Midbrain (tissue), 1 donor: ENCODE measurements around the gene FAM32A.

Experiments
- DNase-seq: peaks from one replicate; lab custom pipeline; 2025; lab: John Stamatoyannopoulos, UW

FAM32A gene

DNA sequence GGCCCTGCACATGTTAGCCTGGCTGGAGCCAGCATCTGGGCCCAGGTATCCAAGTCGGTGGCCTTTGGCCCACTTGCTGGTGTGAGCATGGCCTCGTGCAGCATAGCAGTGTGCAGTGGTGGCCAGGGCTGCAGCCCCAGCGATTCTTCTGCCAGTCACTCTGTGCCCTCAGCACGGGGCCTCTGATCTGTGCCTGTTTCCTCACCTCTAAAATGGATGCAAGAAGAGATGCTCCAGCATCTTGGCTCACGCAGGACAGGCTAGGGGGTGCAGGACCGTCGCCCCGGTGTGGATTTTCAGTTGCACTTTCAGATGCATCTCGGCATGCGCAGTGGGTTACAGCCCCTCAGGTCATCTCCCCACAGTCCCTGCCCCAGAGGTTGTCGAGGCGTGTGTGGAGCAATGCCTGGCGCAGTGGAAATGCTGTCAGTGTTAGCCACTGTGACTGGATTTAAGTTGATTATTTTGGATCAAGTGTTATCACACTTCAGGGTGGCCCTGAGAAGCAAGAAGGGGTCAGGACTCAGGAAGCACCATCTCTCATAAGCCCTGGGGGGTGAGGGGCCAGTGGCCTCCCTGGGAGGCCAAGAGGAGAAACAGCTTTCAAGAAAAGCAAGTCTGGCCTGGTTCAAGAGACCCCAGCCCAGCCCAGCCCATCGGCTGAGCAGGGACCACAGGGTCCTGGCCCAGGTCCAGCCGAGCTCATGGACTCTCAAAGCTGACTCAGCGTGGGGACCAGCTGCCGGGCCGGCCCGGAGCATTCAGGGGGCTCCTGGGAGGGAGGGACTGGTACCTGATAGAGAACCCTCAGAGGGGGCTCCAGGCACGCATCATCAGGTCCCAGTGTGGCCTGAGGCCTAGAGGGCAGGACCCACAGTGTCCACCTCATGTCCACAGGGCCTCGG, 40.3 kb downstream of the FAM32A start:
- no peak for DNase-seq

DNA sequence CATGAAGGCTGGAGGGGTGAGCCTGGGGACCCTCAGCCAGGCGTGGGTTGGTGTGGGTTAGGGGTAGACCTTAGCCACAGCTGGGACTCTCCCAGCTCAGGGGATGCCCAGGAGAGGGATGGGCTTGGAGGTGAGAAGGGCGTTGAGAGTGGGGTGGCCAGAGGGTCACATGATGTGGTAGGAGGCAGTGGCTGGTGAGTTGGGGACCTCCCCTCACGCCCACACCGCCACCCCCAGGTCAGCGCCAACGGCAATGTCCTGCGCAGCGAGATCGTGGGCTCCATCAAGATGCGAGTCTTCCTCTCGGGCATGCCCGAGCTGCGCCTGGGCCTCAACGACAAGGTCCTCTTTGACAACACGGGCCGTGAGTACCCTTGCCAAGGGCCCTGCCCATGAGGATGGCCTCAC, 41.0 kb downstream of the FAM32A start:
- DNase-seq = no peak

GRCh38 chr19:16226878-16227836, 41.9 kb downstream of the FAM32A start:
- DNase-seq = no peak

- no peak for DNase-seq
Measured at GRCh38 chr19:16227837-16228636, 42.8 kb downstream of the FAM32A start.

GRCh38 chr19:16228637-16229321, 43.6 kb downstream of the FAM32A start:
- no peak for DNase-seq

GRCh38 chr19:16229322-16229641, 44.1 kb downstream of the FAM32A start:
- no peak for DNase-seq

DNA sequence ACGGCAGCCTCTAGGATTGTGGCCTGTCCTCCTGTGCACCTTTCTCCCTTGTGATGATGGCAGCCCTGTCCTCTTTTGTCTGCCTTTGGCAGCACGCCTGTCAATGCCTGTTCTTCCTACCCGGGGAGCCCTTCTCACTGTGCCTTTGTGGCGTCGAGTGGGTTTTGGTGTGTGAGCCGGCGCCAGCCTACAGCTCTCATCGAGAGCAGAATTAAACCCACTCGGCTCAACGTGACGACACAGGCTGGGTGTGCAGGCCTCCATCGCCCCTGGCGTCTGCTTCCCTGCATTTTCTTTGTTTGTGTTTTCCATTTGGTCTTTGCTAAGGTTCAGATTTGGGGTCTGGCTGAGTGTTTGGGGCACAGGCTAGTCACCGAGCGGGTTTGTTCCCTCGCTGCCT, 46.9 kb downstream of the FAM32A start:
- DNase-seq = no peak

DNA sequence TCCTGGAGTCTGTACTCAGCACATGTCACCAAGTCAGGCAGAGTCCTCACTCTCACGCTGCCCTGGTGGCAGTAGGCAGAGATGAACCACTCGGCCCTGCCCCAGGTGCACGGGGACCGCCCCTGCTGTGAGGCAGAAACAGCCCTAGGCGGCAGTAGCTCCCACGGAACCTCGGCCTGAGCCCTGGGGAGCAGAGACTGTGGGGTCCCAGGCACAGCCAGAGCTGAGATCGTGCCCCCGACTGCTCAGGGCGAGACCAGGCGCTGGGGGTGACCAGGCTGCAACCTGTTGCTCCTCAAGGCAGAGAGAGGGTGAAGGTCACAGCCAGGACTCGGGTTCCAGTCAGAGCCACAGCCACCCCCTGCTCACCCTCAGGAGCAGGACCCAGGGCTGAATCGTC, 47.4 kb downstream of the FAM32A start:
- no peak for DNase-seq

DNA sequence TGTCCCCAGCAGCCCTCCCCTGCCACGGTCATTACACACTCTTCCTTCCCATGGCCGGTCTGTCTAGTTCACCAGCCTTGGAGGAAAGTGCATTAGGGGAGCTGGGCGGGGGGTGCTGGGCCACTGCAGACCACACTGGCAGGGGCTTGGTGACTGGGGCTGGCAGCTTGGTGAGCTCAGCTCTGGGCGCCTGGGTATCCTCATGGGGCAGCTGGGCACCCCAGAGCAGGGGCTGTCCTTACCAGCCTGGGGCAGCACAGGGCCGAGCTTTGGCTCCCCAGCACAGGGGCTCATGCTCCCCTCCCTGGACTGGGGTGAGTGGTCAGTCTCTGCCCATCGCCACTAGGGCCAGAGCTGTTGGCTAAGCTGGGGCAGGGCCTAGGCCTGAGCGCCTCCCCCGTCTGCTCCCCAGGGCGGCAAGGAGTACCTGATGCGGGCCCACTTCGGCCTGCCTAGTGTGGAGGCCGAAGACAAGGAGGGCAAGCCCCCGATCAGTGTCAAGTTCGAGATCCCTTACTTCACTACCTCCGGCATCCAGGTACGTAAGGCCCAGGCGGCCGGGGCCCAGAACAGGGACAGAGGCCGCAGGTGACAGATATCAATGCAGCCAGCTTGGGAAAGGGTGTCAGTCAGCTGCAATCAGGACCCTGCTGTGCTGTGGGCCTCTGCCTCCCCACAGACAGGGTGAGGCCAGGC, 48.0 kb downstream of the FAM32A start:
- DNase-seq = no peak

- no peak for DNase-seq
Measured at GRCh38 chr19:16233836-16234551, 48.8 kb downstream of the FAM32A start.

DNA sequence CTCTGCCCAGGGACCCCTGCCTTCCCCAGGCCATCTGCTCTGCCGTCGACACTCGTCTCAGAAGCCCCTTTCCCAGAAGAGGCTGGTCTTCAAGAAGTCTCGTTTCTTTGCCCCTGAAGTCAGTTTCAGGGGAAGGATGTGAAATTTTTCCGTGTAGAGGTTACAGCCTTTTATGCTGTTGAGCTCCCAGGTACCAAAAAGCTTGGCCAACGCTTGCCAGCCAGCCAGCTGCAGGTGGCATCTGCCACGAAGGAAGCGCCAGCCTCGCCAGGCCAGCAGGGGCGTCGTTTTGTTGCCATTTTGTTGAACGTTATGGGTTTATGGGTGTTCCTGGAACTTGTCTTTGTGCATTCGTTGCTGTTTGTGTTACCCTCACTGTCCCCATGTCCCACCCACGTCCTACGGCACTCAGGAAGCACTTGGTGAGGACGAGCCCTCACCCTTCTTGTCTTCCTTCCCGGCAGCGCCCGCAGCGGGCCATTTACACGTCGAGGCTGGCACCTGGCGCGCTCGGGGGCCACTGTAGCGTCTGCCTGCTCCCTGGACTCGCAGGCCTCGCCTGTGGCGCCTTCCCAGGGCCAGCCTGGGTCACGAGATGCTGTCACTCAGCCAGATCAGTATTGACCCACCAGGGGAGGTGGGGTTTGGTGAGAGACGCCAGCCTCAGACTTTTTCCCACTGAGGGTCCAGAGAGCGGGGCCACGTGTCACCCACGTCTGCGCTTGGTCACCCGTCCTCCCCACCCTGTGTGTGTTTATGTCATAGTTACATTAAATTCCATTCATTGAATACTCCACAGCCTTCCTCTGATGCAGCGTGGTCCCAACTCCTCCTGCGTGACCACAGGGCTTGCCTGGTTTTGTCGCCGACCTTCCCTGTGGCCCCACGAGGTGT, 49.6 kb downstream of the FAM32A start:
- no peak for DNase-seq

GRCh38 chr19:16235811-16236652, 50.8 kb downstream of the FAM32A start:
- no peak for DNase-seq
